GM12875 (cell line): Measurements from ENCODE around the gene C2orf72.
"Not testable (repeated sequence)": the region's sequence is repeated elsewhere in the genome, so short reads cannot be mapped to it uniquely, and the experiment has no call there.

Experiments
- H3K4me3 ChIP-seq: one replicate; pipeline ENCODE4 v1.5.1; 2011; ENCODE audit warnings: low read depth, low read length, control low read depth
- CTCF ChIP-seq: IDR thresholded peaks from 2 replicates; pipeline ENCODE4 v1.5.1; 2011; ENCODE audit warnings: low read depth, mild to moderate bottlenecking, control low read depth, inconsistent platforms, low read length, moderate library complexity, borderline replicate concordance; ENCODE audit not compliant: insufficient read depth

C2orf72 gene

DNA sequence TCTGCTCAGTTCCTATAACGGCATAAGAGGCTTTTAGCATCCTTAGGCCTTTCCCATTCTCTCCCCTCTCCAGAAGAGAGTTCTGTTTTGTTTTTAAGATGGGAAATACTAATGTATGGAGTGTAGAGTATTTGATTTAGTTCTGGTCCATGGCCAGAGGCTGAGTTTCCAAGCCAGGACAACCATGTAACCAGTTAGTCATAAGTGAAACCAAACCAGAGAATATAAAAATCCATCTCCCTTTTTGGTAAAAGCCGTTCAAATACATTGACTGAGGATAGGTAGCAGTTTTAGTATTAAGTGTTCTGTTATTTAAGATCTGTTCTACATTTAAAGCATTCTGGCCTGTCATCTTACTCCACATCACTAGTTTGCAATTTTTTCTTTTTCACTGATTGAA is 22.4 kb downstream of the C2orf72 start:
- TF ChIP-seq CTCF: no peak
- H3K4me3 ChIP-seq: no peak overlapping the region

DNA sequence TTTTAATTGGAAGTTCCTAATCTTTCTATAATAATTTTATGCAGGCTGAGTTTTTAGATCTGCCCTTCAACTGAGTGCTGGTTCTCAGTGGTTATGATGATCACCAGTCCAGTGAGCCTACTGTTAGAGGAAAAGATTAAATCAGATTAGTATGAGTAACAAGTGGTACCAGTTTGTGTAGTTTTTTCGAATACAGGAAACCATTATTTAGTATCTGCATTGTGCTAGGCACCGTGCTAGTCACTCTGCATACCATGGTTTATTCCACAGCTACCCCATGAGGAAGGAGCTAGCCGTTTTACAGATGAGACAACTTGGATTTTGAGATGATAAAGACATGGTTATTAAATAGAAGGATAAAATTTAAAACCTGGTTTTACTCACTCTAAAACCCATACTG is 25.5 kb downstream of the C2orf72 start:
- no peak overlapping the region for H3K4me3 ChIP-seq
- no peak for TF ChIP-seq CTCF

- no peak for TF ChIP-seq CTCF
- no peak overlapping the region for H3K4me3 ChIP-seq
Observed at GRCh38 chr2:231063347-231063746, 26.0 kb downstream of the C2orf72 start.

DNA sequence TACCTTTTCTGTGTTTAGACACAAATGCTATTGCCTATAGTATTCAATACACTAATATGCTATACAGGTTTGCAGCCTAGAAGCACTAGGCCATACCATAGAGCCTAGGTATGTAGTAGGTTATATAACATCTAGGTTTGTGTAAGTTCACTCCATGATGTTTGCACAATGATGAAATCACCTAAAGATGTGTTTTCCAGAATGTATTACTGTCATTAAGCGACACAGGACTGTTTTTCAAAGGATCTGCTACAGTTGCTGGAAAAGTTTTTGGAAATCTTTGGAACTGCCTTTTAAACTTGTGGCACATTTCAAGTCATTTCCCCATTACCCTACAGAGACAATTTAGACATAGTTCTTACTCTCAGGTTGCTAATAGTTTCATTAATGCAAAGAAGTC is 28.6 kb downstream of the C2orf72 start:
- TF ChIP-seq CTCF: no peak
- H3K4me3 ChIP-seq: no peak overlapping the region

DNA sequence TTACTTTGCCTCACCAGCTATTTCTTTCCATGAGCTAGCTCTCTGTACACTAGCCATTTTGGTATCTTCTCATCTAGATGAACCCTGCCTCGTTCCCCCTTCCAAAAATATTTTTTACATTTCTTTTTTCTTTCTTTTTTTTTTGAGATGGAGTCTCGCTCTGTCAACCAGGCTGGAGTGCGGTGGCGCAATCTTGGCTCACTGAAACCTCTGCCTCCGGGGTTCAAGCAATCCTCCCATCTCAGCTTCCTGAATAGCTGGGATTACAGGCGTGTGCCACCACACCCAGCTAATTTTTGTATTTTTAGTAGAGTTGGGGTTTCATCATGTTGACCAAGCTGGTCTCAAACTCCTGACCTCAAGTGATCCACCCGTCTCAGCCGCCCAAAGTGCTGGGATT is 30.2 kb downstream of the C2orf72 start:
- not testable (repeated sequence) for H3K4me3 ChIP-seq

GRCh38 chr2:231068525-231069222 is 31.4 kb downstream of the C2orf72 start:
- H3K4me3 ChIP-seq: no peak overlapping the region
- no peak for TF ChIP-seq CTCF

DNA sequence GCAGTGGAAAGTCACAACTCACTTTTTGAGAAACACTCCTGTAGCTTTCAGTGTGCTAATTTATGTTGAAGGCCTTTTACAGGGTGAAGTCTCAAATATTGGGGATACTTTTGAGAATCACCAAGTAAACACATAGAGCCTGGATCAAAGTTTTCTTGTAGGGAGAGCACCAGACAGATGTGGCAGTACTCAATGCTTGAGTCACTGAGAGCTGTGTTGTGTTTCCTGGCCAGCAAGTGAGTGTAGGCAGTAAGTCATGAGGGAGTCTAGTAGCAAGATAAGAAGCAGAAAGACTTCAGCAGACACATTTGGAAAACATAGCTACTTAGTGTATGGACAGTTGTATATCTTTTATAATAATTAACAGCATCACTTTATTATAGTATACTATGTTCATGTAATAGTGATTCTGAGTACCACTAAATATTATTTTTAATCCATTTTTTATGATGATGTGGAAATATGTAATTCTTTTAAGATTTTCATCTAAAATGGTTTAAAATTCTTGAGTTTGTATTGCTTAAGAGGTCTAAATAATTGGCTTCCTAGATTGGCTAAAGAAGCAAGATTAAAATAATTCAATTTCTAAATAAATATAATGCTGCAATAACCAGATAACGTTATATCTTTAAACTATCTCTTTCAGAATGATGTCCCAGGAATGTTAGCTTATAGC is 32.2 kb downstream of the C2orf72 start:
- no peak overlapping the region for H3K4me3 ChIP-seq
- no peak for TF ChIP-seq CTCF
